ENCODE results near the gene GFER. TPM values are rescaled to one million over a fixed set of nuclear protein-coding genes. Genes with fewer than 3 reads are reported as not detected.

GFER gene
- total RNA-seq, 1 donor from 2014 or later, result 23.1 TPM

DNA sequence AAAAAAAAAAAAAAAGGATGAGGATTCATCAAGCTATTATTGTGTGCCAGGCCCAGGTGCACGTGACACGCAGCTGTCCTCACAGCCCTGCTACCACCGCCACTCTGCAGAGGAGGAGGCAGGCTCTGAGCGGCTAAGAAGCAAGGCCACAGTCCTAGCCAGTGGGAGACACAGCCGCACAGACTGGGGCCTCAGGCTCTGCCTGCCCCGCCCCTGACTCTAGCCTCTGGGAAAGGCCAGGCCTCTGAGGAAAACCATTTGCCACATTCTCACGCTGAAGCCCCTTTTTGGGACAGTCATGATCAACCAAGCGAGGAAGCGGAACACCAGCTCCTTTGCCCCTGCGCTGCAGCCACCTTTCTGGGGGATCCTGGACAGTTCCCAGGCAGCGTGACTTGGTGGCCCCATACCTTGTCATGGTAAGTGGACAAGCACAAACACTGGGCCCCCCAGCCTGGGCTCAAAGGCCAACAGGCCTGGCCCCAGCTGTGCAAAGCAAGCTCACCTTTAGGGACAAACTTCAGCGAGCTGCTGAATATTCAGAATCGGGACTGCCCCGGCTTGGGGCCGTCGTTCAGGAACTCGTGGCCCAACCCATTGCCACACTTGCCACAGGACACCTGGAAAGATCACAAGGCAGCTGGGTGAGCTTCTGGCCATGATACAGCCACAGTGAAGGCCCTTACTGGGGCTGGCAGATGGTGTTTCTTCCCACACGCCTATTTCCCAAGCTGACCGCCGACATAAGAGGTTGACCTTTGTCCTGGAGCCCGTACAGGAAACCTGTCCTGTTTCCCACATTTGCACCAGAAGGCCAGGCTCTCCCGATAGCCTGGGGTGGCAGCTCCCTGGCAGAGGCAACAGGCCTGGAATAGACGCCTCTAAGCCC lies 43.5 kb upstream of the GFER start:
- Histone ChIP-seq H3K27me3 (no peaks in the 10 kb centered on the region), H3K4me1 (peaks cover 19% of the 10 kb centered on the region), H3K27ac (no peak overlapping the region), H3K9me3 (no peaks in the 10 kb centered on the region), H3K4me3 (no peak overlapping the region), H3K36me3 (peaks cover 28% of the 10 kb centered on the region)
- TF ChIP-seq, protein P1, sequence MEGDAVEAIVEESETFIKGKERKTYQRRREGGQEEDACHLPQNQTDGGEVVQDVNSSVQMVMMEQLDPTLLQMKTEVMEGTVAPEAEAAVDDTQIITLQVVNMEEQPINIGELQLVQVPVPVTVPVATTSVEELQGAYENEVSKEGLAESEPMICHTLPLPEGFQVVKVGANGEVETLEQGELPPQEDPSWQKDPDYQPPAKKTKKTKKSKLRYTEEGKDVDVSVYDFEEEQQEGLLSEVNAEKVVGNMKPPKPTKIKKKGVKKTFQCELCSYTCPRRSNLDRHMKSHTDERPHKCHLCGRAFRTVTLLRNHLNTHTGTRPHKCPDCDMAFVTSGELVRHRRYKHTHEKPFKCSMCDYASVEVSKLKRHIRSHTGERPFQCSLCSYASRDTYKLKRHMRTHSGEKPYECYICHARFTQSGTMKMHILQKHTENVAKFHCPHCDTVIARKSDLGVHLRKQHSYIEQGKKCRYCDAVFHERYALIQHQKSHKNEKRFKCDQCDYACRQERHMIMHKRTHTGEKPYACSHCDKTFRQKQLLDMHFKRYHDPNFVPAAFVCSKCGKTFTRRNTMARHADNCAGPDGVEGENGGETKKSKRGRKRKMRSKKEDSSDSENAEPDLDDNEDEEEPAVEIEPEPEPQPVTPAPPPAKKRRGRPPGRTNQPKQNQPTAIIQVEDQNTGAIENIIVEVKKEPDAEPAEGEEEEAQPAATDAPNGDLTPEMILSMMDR (IDR thresholded peaks at IDR 0.05), result no peak
- DNase-seq (no peak), ATAC-seq (no peak)
- intact Hi-C loops (cut with DNase I), result no loop called here

DNA sequence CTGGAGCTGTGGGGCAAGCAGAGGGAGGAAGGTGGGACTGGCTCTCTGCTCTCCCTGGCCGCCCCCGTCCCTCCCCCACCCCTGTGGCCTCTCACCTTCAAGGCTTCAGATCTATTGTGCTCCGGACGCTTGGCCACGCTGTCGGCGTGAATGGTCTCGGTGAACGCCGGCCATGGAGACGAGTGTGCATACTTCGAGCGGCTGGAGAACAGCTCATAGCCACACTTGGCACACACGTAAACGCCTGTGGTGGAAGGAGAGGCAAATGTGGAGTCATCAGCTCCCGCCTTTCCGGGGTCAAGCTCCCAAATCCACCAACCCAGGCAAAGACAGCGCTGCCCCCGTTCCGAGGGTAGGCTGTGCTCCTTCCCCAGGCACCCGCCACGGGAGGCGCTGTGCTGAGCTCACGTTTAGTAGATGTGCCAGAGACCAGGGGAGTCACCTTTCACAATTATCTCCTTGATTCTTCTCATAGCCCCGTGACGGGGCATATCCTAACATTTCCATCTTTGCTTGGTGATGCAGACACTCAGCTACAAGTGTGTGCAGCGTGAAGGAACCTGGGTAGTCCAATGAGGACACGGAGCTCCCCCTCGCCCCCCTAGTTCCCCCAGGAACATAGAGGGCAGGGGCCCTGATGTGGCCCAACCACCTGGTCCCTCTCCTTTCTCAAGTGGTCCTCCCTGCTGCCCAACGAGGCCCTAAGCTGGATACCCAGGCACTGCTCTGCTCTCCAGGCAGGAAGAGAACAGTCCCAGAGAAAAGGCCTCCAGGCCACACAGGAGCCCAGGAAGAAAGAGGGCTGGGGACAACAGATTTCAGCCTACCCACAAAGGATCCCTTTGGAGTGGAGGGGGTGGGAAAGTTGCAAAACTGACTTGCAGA lies 42.6 kb upstream of the GFER start:
- Histone ChIP-seq H3K4me1 (peaks cover 19% of the 10 kb centered on the region), H3K27ac (peak overlapping the region; percentile 72), H3K9me3 (no peaks in the 10 kb centered on the region), H3K36me3 (peaks cover 28% of the 10 kb centered on the region), H3K4me3 (peak overlapping the region; percentile 68), H3K27me3 (no peaks in the 10 kb centered on the region)
- ATAC-seq, result no peak
- TF ChIP-seq, protein P1 (IDR thresholded peaks at IDR 0.05), result no peak
- intact Hi-C loops (cut with DNase I), result no loop called here
- no peak for DNase-seq

DNA sequence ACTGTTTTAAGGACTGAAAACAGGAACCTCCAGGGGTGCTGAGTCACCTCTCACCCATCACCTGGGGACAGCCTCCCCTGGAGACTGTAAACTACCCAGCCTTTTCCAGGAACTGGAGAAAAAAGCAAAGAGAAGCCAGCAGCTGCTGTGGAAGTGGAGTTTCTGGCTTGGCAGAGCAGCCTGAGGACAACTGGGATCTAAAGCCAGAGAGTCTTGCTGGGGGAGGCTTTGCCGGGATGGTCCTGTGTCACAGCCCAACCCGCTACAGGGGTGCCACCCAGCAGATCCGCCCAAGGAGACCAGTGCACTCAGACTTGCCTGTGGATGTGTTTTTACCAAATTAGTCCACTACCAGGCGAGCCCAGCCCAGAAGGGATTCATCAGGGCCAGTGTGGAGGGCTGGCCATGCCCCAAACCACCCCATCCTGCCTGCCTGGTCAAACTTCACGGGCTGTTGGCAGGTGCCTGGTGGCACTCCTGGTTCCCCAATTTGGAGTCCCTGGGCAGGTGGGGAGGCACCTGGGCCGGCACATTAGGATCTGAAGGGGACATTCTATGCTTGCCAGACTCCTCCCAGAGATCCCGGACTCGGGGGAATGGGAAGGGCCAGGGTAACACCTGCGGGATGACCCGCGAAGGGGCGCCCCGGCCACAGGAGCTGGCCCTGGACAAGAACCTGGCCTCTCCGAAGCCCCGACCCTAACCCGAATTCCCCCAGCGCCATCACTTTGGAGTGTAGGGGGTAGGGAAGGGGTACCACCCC lies 41.8 kb upstream of the GFER start:
- peak; percentile 2 for ATAC-seq
- TF ChIP-seq, protein P1 (IDR thresholded peaks at IDR 0.05), result no peak
- Histone ChIP-seq H3K4me3 (peak overlapping the region; percentile 68), H3K4me1 (peaks cover 19% of the 10 kb centered on the region), H3K27ac (peak overlapping the region; percentile 72), H3K27me3 (no peaks in the 10 kb centered on the region), H3K9me3 (no peaks in the 10 kb centered on the region), H3K36me3 (peaks cover 28% of the 10 kb centered on the region)
- peak; percentile 67 for DNase-seq
- intact Hi-C loops (cut with DNase I), result no loop called here

DNA sequence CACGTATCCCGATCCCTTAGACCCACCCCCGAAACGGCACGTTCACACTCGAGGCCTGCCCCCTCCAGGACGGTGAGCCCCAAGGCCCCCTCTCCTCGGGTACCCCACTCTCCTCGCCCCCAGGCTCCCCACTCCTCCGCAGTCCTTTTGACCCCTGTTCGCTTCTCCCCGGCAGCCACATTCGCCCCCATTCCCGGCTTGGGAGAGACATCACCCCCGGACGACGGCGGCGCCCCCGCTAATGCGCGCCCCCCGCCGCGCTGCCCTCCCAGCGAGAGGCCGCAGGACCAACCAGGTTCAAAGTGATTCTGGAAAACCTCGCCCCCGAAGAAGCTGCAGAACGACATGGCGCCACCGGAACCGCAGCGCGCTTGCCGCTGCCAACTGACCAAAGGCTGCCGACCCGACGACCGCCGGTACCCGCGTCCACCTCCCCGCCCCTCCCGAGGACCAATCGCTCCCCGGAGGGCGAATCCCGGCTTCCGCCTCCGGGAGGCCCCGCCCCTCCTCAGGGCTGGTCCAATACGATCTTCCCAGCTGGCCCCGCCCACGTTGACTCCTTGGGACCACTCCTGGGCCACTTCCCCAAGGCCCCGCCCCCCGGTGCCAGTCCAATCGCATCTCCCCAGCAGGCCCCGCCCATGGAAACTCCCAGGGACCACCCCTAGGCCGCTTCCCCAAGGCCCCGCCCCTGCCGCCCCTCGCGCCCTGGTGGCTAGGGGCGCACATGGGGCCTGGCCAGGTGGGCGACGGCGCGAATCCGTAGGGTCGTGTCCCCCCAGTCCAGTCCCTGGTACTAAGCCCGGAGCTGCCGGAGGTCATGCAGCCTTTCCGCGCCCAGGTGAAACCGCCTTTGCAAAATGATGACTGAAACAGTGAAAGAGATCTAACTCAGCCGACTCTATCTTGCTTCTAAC lies 40.9 kb upstream of the GFER start, which contains the start of gene MSRB1:
Gene MSRB1, minus strand, starts transcription at position 390 of the 917 bp plus-strand sequence. Its CDS starts 43 bp downstream, at position 347.
- intact Hi-C loops (cut with DNase I), result no loop called here
- Histone ChIP-seq H3K27ac (peak within 1 kb of the TSS; percentile 72), H3K27me3 (no peaks in the 10 kb centered on the region), H3K4me3 (peak within 1 kb of the TSS; percentile 68), H3K4me1 (peaks cover 19% of the 10 kb centered on the region), H3K36me3 (peaks cover 25% of the 10 kb centered on the region), H3K9me3 (no peaks in the 10 kb centered on the region)
- DNase-seq (peak; percentile 100), ATAC-seq (peak; percentile 96)
- TF ChIP-seq, protein P1 (IDR thresholded peaks at IDR 0.05), result no peak
